Measurements from ENCODE around the gene NUAK1.

Gene NUAK1

GRCh38 chr12:106135075-106135474 is 3.7 kb downstream of the NUAK1 start:
- Histone ChIP-seq H3K27ac (replicated peaks) (no peak overlapping the region), H3K27me3 (ENCODE audit: insufficient read depth, poor library complexity, severe bottlenecking) (peaks cover 32% of the 10 kb centered on the region), H3K4me3 (replicated peaks; ENCODE audit: insufficient read depth, low read length) (no peak overlapping the region)
- no peak for TF ChIP-seq GABPA (IDR thresholded peaks at IDR 0.05; ENCODE audit: low read depth)
- no peak for TF ChIP-seq CTCF (IDR thresholded peaks at IDR 0.05; ENCODE audit: insufficient read depth, low read length)
- TF ChIP-seq REST (IDR thresholded peaks at IDR 0.05; ENCODE audit: insufficient replicate concordance, low read depth) = no peak
- TF ChIP-seq SPI1 (IDR thresholded peaks at IDR 0.05; ENCODE audit: borderline replicate concordance, low read depth) = no peak
- no peak for TF ChIP-seq POLR2AphosphoS5 (IDR thresholded peaks at IDR 0.05; ENCODE audit: low read depth)
- no peak for DNase-seq (ENCODE audit: low read depth in 1 of 2, low spot score in 1 of 2)

- no peak overlapping the region for H3K27ac ChIP-seq (replicated peaks)
These were observed 4.3 kb downstream of the NUAK1 start for GRCh38 chr12:106134294-106134949.

More at GRCh38 chr12:106134294-106134949, 4.3 kb downstream of the NUAK1 start:
- TF ChIP-seq POLR2AphosphoS5 (IDR thresholded peaks at IDR 0.05; ENCODE audit: low read depth) = no peak
- no peak for TF ChIP-seq REST (IDR thresholded peaks at IDR 0.05; ENCODE audit: insufficient replicate concordance, low read depth)
- TF ChIP-seq CTCF (IDR thresholded peaks at IDR 0.05; ENCODE audit: insufficient read depth, low read length) = no peak
- TF ChIP-seq GABPA (IDR thresholded peaks at IDR 0.05; ENCODE audit: low read depth) = no peak
- no peak for TF ChIP-seq SPI1 (IDR thresholded peaks at IDR 0.05; ENCODE audit: borderline replicate concordance, low read depth)
- H3K4me3 ChIP-seq (replicated peaks; ENCODE audit: insufficient read depth, low read length) = no peak overlapping the region
- H3K27me3 ChIP-seq (ENCODE audit: insufficient read depth, poor library complexity, severe bottlenecking) = peaks cover 25% of the 10 kb centered on the region
- no peak for DNase-seq (ENCODE audit: low read depth in 1 of 2, low spot score in 1 of 2)
